UCSD-AML1 (cell line): ENCODE results near the gene SNORC.

ENCODE experiments used
- DNase-seq: peaks from one replicate; lab custom pipeline; 2025; ENCODE audit not compliant: unreplicated experiment; lab: John Stamatoyannopoulos, UW

Gene SNORC

DNA sequence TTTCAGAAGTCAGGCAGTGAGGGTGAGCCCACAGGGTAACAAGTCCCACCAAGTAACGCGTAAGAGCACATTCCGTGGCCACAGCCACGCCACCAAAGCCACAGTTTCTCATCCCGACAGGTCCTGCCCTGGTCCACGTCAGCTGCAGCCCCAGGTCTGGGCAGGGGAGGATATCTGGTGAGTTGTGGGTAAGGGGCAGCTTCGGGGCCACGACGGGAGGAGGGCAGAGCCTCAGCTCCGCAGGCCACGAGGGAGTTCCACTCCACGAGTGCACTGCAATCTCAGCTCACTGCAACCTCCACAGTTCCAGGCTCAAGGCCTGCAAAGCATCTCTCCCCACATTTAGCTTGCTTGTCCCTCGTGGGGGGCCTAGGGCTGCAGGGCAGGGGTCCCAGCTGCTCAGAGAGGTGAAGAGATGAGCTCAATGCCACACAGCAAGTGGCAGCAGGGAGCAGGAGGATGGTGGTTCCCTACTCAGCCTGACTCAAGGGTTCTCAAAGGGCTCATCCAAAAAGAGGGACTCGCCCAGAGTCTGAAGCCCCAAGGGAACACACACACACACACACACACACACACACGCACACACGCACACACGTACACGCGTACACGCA lies 12.5 kb downstream of the SNORC start:
- no peak for DNase-seq

DNA sequence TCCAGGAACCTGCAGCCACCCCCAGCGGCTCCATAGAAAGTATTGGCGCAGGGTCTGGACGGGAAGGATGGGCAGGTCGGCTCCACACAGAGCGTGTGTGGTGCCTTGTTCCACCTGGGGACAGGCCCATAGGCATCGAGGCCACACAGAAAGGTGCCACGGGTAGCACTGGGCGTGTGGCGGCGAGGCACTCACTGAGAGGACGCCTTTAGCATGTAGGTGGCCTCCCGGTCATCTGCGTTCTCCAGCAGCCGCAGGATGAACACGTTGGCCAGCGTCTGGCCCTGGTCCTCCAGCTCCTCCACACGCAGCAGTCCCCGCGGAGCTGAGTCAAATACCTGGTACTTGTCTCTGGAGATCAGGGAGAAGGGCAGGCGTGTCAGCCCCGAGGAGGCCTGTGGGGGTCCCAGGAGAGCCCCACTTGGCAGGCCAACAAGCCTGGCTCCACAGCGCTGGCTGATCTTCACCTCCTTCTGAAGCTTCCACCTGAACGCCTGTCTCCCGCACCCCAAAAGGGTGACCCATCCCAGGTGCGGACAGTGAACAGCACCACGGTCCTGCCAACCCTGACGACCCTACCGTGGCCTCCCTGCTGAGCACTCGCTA lies 13.2 kb downstream of the SNORC start:
- no peak for DNase-seq

DNA sequence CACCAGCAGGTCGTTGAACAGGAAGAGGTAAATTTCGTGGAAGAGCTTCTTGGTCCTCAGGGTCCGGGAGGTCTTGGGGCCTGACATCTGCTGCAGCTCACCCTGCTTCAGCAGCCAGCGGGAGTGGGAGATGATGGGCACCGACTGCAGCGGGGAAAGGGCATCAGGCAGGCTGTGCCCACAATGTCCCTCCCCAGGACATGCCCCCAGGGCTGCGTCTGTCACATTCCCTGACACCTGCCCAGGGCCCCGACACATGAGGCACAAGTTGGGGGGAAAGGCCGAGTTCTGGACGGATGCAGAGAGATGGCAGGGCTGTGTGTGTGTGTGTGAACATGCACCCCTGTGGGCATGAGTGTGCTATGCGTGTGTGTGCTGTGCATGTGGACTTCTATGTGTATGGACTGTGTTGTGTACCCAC lies 13.9 kb downstream of the SNORC start:
- DNase-seq, result no peak

DNA sequence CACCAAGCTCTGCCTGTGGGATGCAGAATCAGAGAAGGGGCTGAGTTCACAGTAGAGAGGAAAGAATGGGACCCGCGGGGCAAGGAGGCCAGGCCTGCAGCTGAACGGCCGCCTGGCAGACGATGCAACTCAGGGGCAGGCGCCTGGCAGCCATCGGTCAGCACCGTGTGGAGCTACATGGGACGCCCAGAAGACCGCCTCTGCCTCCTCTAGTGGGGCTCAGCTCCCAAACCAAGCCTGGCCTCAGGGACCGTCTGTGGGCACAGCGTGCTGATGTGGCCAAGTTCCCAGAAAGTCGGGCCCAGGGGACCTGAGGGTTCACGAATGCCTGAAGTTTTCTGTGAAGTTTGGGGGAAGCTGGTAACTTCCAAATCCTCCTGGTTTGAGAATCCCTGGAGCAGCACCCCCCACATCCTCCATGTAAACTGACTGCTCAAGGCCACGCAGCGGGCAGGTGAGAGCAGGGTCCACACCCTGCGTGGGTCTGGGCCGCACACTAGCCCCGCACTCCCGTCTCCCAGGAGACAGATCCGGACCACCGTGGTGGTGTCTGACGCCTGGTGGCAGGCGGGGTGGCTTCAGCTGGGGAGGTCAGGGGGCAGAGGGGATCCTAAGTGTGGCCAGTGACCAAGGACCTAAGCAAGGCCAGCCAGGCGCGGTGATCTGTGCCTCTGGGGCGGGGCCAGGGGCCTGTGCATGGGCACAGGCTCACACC lies 14.6 kb downstream of the SNORC start:
- no peak for DNase-seq

DNA sequence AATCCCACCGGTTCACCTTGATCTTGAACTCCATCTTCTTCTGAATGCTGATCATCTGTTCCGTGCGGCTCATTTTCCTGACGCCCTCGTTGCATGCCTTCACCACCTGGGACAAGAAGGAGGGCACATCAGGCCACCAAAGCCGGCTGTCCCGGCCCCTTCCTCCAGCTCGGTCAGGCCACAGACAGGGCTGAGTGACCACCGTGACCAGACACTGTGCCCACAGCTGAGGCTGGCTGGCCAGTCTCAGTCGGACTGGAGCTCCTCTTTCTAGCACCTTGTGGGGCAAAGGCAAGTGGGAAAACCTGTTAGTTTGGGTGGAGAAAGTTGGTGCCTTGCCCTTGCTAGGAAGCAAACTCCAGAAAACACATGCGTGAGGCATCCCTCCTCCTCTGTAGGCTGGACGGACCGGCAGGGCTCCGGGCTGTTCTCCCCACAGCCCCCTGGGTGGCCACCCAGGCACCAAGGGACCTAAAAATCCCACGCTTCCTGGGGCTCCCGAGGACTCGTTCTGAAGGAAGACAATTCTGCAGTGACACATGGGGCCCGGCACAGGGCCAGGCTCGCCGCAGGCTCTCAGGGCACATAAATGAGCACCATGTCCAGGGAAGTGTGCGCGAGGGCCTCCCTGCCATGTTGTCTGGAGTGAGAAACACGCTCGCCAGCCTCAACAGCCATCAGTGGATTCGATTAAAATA lies 15.3 kb downstream of the SNORC start:
- no peak for DNase-seq

DNA sequence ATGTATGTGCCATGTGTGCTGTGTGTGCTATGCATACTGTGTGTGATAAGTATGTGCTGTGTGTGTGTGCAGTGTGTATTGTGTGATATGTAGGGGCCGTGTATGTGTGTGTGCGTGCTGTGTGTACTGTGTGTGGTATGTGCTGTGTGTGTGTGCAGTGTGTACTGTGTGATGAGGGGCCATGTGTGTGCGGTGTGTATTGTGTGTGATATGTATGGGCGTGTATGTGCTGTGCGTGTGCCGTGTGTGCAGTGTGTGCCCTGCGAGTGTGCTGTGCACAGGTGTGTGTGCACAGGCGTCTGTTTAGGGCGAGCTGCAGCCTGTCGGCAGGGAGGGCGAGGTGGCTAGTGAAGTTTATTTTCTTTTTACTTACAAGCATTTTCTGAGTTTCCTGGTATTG lies 16.1 kb downstream of the SNORC start:
- DNase-seq, result no peak

DNA sequence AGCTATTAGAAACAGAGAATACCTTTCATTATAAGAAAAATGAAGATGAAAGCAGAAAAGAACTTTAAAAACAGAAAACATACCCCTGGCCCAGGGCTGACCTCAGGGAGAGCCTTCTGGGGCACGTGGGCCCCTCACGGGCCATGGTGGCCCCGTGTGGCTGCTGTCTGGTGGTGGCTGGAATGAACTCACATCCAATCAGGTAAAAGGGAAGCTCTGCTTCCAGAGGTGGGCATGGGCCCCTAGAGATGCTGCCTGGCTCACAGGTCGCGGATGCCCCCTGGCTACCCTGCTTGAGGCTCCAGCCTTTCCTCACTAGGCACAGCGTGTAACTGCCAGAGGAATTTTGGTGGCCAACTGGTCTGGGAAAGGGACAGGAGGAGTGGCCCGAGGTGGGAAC lies 16.6 kb downstream of the SNORC start:
- DNase-seq, result no peak

DNA sequence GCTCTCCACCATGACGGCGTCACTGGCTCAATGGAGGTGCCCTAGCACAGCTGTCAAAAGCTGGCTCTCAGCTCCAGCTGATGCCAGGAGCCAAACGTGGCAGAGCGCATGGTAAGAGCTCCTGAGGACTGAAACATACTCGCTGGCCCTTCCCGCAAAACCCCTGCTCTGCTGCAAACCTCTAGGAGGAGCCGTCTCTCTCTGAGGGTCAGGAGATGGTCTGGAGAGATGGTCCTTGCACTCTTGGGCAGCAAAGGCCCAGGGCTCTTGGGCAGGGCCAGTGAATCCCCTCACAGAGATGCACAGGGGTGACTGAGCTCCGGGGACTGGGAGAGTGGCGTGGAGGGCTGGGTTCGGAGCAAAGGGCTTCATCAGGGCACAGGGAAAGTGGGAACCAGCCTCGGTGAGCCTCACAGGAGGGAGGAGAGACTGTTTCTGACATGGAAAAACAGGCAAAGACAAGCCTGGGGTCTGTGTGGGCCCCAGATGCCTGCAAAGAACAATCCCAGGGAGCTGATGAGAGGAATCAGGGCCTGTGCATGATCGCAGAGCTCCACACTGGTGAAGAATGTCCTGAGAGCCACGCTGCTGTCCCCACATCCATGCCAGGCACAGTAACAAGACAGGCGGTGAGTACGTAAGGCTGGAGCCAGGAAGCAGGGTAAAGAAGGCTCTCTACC lies 17.2 kb downstream of the SNORC start:
- DNase-seq, result no peak

DNA sequence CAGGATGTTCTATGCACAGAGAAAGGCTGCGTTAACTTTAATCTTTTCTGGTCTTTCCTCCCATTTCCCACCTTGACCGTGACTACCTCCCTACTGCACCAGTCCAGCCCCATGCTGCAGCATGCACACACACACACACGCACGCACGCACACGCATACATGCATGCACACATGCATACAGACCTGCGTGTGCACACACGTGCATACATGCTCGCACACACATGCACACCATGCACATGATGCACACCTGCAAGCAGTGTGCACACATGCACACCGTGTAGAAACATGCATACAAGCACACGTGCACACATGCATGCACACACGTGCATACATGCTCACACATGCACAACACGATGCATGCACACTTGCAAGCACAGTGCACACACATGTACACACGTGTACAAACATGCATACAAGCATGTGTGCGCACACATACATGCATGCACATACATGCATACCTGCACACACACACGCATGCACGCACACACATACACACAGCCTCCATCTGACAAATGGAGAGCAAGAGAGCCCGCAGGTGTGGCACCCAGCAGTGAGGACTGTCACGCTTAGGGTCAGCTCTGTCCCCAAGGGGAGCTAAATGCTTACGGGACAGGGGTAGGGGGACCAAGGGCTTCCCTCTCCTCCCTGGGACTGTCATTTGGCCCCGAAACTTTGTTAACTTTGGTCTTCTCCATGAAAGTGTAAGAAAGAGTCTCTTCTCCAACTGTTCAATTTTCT lies 18.2 kb downstream of the SNORC start:
- DNase-seq, result no peak

DNA sequence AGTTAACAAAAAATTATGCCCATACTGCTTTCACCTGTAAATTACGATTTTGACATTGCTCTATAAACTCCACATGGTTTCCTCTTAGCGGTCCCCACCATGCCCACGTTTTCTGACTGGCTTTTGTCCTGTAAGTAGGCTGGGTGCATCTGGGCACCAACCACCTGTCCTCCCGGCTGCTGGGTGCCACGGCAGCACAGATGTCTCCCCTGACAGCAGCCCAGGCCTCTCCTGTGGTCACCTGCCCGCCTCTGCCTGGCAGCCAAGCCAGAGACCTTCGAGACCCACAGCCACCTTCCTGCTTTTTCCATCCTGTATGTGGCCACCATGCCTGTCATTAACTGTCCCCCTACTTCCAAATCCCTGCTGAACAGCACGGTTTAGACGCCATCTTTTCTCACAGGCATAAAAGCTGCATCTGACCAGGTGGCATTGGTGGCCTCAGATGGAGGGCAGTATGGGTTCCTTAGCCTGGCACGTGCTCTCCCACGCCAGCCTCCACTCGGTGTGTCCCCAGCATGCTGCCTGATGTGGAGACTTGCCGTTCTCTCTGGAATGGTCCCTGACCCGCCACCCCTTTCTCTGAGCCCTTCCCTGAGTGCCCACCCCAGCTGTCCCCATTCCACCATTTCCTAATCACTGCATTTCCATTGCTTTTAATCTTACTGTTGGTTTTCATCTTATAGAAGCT lies 18.9 kb downstream of the SNORC start:
- no peak for DNase-seq

DNA sequence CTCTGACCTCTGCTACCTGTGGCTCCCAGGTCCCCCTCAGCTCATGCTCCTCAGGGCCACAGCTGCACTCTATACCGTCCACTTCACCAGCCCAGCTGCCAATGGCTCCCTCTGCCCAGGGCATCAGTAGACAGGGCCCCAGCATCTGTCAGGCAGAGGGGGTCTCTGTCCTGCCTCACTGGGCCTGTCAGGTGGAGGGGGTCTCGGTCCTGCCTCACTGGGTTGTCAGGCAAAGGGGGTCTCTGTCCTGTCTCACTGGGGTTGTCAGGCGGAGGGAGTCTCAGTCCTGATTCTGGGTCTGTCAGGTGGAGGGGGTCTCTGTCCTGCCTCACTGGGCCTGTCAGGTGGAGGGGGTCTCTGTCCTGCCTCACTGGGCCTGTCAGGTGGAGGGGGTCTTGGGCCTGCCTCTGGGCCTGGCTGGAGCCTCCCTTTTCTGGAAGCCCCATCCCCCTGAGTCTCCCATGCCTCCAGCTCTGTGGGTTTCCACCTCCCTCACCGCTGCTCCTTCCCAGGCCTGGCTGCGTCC lies 19.9 kb downstream of the SNORC start:
- DNase-seq, result no peak

DNA sequence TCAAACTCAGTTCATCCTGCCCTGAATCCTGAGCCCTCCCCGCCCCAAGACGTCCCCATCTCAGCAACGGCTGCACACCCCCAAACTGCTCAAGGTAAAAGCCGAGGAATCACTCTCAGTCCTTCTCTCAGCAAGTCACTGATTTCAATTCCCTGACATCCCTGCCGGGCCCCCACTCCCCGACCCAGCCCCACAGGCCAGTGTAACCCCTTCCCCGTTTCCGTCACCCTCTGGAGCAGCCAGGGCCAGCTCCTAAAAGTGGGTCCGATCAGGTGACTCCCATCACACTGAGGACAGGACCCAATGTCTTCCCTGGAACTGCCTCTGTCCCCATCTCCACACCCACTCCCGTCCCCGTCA lies 20.5 kb downstream of the SNORC start:
- DNase-seq, result no peak

DNA sequence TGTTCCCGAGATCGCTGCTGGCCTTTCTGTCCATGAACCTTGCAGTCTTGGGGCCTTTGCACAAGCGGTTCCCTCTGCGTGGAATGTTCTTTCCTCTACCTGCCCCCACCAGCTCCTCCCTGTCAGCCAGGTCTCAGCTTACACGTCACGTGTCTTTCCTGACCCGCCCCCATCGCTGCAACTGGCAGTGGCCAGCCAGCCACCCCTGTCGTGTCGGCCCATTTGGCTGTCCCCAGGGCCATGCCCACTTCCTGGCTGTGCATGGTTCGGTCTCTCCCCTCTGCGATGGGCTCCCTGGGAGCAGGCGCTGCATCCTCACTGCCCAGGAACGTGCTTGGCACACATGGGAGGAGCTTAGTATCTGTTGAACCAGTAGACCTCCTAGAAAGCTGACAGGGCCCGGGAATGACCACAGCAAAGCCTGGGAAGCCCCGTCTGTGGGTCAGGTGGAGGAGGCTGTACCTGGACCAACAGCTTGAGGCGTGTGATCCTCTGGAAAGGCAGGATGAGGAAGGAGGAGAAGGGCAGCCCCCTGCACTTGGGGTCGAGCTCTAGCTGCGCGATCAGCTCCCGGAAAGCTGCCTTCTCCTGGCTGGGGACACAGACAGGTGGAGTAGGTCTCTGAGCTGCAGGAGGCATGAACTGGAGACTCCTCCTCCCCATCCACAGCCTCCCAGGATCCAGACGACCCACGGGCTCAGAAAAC lies 21.0 kb downstream of the SNORC start:
- DNase-seq, result no peak

DNA sequence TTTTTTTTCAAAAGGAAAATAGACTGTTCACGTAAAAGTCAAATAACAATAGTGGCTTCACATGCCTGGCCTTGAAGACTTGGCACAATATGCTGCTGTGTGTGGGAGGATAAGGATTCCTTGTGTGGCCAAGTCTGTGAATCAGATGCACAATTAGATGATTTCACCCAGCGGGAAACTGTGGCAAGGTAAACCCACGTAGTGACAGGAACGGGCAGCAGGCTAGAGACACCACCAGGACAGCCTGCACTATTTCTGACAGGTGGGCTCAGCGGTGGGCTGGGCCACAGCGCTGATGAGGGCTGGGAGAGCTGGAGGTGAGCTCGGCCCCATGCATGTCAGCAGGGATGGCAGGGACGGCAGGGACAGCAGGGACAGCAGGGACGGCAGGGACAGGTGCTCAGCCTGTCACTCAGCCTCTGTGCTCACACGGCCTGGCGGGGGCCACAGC lies 21.6 kb downstream of the SNORC start:
- no peak for DNase-seq

DNA sequence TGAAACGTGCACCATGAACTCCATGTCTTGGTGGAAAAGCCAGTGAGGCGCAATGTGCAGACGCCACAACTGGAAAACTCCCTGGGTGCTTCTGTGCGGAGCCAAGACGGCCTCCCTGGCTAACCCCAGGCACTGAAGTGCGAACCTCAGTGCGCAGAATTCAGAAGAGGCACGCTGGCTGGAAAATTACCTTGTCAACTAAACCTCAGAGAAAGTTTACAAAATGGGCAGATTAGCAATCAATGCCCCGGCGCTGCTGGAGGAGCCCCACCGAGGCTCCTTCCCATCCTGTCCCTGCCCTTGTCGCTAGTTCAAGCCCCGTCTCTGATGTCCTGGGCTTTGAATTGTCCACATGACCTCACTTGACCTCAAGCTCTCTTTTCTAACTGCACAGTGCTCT lies 22.2 kb downstream of the SNORC start:
- DNase-seq, result no peak

DNA sequence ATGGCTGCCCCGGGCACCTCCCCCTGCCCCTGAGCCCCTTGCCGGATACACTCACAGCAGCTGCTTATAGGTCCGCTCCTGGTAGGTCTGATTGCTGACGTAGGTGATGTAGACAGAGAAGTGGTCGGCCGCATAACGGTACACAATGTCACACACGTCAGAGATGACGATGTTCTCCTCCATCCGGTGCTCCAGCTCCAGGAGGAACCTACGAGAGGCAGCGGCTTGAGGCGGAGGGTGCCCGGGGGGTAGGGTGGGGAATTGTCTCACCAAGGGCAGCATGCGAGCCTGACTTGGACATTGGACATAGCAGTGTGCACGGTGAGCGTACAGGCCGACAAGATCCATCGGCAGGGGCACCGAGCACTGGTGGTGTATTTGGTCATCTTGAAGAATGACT lies 22.8 kb downstream of the SNORC start:
- DNase-seq, result no peak

DNA sequence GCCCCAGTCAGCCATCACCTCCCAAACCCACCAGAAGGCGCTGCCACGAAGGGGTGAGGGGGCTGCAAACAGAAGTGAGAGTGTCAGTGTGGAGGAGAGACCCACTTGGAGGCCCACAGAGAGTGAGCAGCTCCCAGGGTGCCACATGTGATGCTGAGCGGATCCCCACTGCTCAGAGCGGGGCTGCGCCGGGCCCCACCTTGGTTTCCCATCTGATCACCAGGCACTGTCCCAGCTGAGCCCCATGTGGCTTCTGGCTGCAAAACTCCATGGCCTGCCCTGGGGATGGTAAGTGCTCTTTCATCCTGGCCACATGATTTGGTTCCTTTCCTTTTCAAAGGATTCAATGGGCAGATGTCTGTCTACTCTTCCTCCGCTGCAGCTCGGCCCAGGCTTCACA lies 23.8 kb downstream of the SNORC start:
- DNase-seq, result no peak

DNA sequence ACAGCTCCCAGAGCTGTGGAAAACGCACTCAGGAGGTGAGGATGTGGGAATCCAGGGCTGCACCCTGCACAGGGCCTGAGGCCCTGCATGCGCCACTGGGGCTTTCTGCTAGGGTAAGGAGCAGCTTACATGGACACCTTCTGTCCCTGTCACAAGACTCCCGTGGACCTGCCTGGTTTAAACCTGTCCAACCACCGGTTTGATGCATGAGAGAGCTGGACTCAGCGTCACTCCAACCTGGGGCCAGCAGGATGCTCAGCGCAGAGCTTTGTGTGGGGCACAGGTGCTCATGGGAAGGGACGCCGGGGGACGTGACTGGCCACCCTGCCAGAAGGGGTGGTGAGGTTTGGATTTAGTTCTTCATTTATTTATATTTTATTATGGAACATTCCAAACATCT lies 24.2 kb downstream of the SNORC start:
- no peak for DNase-seq

DNA sequence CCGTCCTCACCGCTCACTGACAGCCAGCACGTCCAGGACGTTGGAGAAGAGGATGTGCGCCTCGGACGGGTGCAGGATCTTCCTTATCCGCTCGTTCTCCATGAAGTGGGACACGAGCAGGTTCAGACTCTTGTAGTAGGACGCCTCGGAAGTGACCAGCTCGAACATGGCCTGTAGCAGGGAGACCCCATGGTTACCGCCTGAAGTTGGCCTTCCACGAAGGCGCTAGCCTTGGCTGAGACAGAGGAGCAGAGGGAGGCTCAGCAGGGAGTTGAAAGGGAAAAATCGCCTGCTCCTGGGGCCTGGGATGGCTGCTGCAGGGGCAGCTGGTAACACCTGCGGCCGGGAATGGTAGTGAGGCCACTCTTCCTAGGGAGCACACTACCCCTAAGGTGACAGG lies 24.7 kb downstream of the SNORC start:
- no peak for DNase-seq
